Measurements from ENCODE around the gene GPC1.

GPC1 gene

DNA sequence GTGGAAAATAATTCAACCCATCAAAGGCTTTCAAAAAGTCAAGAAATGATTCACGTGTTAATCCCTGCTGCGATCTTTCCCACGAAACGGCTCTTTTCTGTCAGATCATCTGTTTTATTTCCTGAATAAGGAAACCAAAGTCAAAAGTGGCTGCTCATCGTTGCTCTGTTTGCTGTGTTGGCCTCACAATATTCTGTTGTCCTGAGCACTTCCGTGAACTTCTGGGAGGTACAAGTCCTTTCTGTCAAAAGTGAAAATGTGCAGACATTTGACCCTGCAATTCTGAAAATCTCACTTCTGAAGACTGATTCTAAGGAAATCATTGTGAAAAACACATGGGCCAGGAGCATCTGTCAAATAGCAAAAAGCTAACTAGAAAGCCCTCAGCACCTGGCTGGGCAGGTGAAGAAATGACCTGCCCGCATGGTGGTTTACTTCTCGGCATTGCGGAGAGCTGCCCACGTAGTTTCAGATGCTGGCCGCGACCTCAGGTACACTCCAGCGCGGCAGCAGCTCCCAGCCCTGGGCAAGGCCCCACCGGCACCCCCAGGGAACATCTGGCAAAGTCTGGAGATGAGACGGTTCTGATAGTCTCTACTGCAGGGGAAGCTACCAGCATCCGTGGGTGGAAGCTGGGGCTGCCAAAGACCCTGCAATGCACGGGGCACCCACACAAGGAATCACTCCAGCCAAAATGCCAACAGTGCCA lies 31.9 kb upstream of the GPC1 start:
- TF ChIP-seq, protein P1, sequence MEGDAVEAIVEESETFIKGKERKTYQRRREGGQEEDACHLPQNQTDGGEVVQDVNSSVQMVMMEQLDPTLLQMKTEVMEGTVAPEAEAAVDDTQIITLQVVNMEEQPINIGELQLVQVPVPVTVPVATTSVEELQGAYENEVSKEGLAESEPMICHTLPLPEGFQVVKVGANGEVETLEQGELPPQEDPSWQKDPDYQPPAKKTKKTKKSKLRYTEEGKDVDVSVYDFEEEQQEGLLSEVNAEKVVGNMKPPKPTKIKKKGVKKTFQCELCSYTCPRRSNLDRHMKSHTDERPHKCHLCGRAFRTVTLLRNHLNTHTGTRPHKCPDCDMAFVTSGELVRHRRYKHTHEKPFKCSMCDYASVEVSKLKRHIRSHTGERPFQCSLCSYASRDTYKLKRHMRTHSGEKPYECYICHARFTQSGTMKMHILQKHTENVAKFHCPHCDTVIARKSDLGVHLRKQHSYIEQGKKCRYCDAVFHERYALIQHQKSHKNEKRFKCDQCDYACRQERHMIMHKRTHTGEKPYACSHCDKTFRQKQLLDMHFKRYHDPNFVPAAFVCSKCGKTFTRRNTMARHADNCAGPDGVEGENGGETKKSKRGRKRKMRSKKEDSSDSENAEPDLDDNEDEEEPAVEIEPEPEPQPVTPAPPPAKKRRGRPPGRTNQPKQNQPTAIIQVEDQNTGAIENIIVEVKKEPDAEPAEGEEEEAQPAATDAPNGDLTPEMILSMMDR (IDR thresholded peaks at IDR 0.05; ENCODE audit: borderline replicate concordance, insufficient read depth, low read depth, low read length): no peak
- H3K4me3 ChIP-seq (ENCODE audit: low read depth, low read length): no peak overlapping the region

DNA sequence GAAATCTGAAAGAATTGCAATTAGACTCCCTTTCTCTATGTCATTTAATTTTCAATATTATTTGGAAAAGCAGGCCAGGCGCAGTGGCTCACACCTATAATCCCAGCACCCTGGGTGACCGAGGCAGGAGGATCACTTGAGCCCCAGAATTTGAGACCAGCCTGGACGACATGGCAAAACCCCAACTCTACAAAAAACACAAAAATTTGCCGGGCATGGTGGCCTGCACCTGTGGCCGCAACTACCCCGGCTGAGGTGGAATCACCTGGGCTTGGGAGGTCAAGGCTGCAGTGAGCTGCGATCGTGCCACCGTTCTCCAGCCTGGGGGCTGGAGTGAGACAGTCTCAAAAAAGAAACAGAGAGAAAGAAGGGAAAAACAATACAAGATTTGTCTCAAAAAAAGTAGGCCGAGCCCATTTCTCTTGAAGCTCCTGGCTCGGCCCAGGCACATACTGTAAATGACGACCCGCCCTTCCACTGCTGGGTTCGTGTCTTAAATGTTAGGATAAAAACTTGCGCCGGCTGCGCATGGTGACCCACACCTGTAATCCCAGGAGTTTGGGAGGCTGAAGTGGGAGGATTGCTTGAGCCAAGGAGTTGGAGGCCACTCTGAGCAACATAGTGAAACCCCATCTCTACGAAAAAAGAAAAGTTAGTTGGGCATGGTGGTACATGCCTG lies 31.1 kb upstream of the GPC1 start:
- TF ChIP-seq, protein P1 (IDR thresholded peaks at IDR 0.05; ENCODE audit: borderline replicate concordance, insufficient read depth, low read depth, low read length): no peak
- no peak overlapping the region for H3K4me3 ChIP-seq (ENCODE audit: low read depth, low read length)

DNA sequence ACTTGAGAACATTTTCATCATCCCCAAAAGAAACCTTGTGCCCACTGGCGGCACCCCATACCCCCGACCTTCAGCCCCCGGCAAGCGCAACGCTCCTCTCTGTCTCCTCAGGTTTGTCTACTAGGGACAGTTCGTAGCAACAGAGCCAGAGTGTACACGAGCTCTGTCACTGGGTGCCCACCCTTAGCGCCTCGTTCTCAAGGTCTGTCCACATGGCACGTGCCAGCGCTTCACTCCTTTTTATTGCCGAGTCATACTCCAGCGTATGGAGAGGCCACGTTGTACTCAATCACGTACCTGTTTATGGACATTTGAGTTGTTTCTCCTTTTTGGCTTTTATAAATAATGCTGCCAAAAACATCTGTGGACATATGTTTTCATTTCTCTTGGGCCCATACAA lies 30.3 kb upstream of the GPC1 start:
- TF ChIP-seq, protein P1 (IDR thresholded peaks at IDR 0.05; ENCODE audit: borderline replicate concordance, insufficient read depth, low read depth, low read length): no peak
- no peak overlapping the region for H3K4me3 ChIP-seq (ENCODE audit: low read depth, low read length)

DNA sequence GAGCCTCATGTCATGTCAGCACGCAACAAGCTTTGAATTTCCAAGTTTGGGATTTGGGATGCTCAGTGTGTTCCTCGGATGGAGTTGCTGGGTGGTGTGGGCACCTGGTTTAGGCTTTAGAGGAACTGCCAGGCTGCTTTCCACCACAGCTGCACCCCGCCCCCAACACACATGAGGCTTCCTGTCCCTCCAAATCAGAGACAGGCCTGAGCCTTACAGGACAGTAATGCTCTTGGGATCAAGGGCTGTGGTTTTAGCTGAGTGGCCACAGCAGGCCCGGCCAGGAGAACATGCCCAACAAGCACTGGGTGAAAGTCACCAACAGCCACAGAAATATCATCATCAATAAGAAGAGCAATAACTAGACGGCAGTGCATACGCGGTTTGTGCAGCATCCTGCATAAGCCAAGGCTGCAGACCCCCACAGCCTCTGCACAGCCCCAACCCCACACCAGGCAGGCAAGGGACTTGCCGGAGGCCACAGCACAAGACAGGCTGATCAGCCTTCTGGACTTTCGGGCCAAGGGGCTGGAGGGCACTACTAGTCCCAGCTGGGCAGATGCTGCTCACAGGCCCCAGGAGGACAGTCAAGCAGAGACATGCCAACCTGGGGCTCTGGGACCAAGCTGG lies 29.7 kb upstream of the GPC1 start:
- TF ChIP-seq, protein P1 (IDR thresholded peaks at IDR 0.05; ENCODE audit: borderline replicate concordance, insufficient read depth, low read depth, low read length): no peak
- H3K4me3 ChIP-seq (ENCODE audit: low read depth, low read length): no peak overlapping the region

DNA sequence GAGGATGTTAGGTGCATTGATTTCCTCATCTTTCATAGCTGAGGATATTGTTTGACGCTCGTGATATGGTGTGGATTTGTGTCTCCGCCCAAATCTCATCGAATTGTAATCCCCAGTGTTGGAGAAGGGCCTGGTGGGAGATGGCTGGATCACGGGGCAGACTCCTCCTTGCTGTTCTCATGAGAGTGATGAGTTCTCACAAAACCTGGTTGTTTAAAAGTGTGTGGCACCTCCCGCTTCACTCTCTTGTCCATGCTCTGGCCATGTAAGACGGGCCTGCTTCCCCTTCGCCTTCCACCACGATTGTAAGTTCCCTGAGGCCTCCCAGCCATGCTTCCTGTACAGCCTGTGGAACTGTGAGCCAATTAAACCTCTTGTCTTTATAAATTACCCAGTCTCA lies 28.4 kb upstream of the GPC1 start:
- H3K4me3 ChIP-seq (ENCODE audit: low read depth, low read length): no peak overlapping the region
- TF ChIP-seq, protein P1 (IDR thresholded peaks at IDR 0.05; ENCODE audit: borderline replicate concordance, insufficient read depth, low read depth, low read length): no peak

DNA sequence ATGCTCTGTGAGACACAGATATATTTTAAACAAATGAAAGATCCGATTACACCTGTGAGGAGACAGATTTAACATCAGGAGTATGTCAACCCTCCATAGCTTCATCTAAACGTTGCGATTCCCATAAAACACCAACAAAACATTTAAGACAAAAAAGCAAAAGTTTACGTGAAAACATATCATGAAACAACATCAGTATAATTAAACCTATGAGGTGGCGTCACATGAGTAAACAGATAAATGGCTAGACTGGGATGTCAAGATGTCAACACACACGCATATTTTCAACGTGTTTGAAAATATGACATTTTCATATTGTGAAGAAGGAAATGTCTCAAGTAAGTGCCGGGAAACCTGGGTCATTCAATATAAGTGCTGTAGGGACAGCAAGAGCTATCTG lies 25.5 kb upstream of the GPC1 start:
- H3K4me3 ChIP-seq (ENCODE audit: low read depth, low read length): no peak overlapping the region
- TF ChIP-seq, protein P1 (IDR thresholded peaks at IDR 0.05; ENCODE audit: borderline replicate concordance, insufficient read depth, low read depth, low read length): no peak

All from GM12875 (cell line).